DOHH2 (cell line): ENCODE data around the gene MTFR1L.

Experiments used
- CTCF ChIP-seq: fragments of 200-600 bp; sonication (generic); IDR thresholded peaks from one replicate; pipeline ENCODE4 v1.5.1; 2014; ENCODE audit warnings: antibody characterized with exemption, mild to moderate bottlenecking, low read depth, low read length; ENCODE audit not compliant: poor library complexity, severe bottlenecking
- EZH2phosphoT487 ChIP-seq: fragments of 200-600 bp; sonication (generic); IDR thresholded peaks from 2 replicates; pipeline ENCODE4 v1.6.1; 2017; ENCODE audit warnings: borderline replicate concordance, mild to moderate bottlenecking, antibody characterized with exemption, low read length, moderate library complexity, mixed read lengths

- TF ChIP-seq CTCF (no peak), EZH2phosphoT487 (no peak)
These were observed 61.5 kb downstream of the MTFR1L start for GRCh38 chr1:25881266-25881665.
